Femur (tissue), 1 donor: ENCODE results near the gene RAC2.
A peak's percentile ranks its signal among the peaks of the same experiment; 100 is the strongest.

Source experiments
- DNase-seq: peaks from one replicate; pipeline ENCODE4 v3.0.0-alpha.2; 2017

The RAC2 gene

GRCh38 chr22:37244114-37244921, at the start of gene RAC2:
RAC2 (minus strand) TSS chr22:37244269; CDS start chr22:37244148, 121 bp downstream.
- peak; percentile 79 for DNase-seq

GRCh38 chr22:37293172-37293571, 49.1 kb upstream of the RAC2 start:
- no peak for DNase-seq

GRCh38 chr22:37292641-37293040, 48.6 kb upstream of the RAC2 start:
- no peak for DNase-seq

GRCh38 chr22:37291559-37292298, 47.7 kb upstream of the RAC2 start:
- no peak for DNase-seq

- DNase-seq, result no peak
Measured at GRCh38 chr22:37290737-37291136, 46.7 kb upstream of the RAC2 start.

- DNase-seq, result no peak
Measured at GRCh38 chr22:37289156-37289735, 45.2 kb upstream of the RAC2 start.

GRCh38 chr22:37288521-37288920, 44.5 kb upstream of the RAC2 start:
- DNase-seq, result no peak

- DNase-seq, result no peak
Measured at GRCh38 chr22:37287550-37287951, 43.5 kb upstream of the RAC2 start.

GRCh38 chr22:37285937-37286336, 41.9 kb upstream of the RAC2 start:
- no peak for DNase-seq

GRCh38 chr22:37284805-37285355, 40.8 kb upstream of the RAC2 start:
- peak; percentile 75 for DNase-seq

GRCh38 chr22:37284126-37284804, 40.2 kb upstream of the RAC2 start:
- no peak for DNase-seq

GRCh38 chr22:37283393-37283937, 39.4 kb upstream of the RAC2 start:
- no peak for DNase-seq

- DNase-seq, result peak; percentile 60
Measured at GRCh38 chr22:37282385-37282677, 38.3 kb upstream of the RAC2 start, which contains the start of gene CYTH4. CYTH4 (plus strand) TSS chr22:37282508; CDS start chr22:37282570, 62 bp downstream.

- no peak for DNase-seq
Measured at GRCh38 chr22:37281646-37282384, 37.7 kb upstream of the RAC2 start.

- no peak for DNase-seq
Measured at GRCh38 chr22:37281195-37281594, 37.1 kb upstream of the RAC2 start.

- no peak for DNase-seq
Measured at GRCh38 chr22:37280718-37281117, 36.6 kb upstream of the RAC2 start.

- no peak for DNase-seq
Measured at GRCh38 chr22:37279331-37280181, 35.5 kb upstream of the RAC2 start.

GRCh38 chr22:37278261-37278660, 34.2 kb upstream of the RAC2 start:
- DNase-seq, result no peak

- no peak for DNase-seq
Measured at GRCh38 chr22:37277384-37277783, 33.3 kb upstream of the RAC2 start.

- DNase-seq, result no peak
Measured at GRCh38 chr22:37276776-37277175, 32.7 kb upstream of the RAC2 start.

GRCh38 chr22:37275622-37276021, 31.6 kb upstream of the RAC2 start:
- no peak for DNase-seq
